Measurements from ENCODE around the gene GNAO1.
A peak's percentile ranks its signal among the peaks of the same experiment; 100 is the strongest.

The GNAO1 gene

DNA sequence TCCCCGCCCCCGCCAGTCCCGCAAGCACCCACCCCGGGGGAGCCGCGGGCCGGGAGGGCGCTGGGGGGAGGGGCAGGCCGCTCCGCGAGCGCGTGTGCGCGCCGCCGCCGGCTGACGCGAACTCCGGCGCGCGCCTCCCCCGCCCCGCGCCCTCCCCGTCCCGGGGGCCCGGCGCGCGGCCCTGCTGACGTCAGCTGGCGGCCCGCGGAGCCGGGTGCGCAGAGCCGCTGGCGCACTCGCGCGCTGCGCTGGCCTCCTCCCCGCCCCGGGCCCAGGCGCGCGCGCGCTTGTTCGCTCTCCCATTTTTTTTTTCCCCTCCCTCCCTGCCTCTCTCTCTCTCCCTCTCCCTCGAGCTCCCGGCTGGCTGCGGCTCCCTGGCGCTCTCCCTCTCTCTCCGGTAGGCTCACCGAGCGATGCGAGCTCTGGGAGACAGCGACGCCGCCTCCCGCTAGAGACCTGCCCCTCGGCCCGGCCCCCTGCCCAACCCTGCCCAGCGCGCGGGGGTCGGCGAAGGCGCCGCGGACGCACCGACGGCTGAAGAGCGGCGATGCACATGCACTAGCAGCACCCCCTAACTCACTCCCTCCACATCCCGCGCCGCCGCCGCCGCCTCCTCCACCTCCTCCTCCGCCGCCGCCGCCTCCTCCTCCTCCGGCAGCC lies at the start of gene GNAO1:
TSS of gene GNAO1 (plus strand) at position 334 of the 660 bp plus-strand sequence. CDS start 747 bp downstream, outside the sequence.
- DNase-seq: peak in 54 of 58 donors; percentile 46 to 95 (median 82)

DNA sequence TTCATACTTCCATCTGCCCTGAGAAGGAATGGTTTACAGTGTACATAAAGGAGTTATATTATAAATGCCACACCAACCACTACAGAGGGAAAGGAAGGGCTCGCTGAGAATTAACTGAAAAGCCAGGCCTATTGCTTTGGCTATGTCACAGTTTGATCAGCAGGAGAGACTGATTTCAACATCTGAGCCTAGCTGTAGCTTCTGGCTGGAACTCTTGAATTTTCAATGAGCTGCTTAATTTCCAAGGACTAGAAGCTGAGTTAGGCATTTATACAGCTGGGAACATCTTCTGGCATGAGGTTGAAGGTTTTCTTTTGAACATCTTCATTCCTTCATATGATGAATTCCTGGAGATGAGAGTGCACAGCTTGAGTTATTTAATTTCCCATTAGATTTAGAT lies 47.6 kb upstream of the GNAO1 start:
- no peak for DNase-seq

DNA sequence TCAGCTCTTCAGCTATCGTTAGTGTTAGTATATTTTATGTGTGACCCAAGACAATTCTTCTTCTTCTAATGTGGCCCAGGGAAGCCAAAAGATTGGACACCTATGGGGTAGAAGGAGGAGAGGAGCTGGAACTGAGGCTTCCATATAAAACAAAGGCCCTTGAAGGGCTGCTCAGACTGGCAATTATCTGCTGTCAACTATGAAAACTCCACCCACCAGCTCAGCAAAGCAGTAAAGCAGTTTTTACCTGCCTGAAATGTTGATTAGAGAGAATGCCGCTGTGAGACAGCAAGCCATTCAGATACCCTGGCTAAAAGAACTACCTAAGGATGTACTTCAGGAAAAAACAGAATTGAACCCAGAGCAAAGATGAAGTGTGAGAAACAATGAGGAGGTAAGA lies 45.9 kb upstream of the GNAO1 start:
- no peak for DNase-seq

DNA sequence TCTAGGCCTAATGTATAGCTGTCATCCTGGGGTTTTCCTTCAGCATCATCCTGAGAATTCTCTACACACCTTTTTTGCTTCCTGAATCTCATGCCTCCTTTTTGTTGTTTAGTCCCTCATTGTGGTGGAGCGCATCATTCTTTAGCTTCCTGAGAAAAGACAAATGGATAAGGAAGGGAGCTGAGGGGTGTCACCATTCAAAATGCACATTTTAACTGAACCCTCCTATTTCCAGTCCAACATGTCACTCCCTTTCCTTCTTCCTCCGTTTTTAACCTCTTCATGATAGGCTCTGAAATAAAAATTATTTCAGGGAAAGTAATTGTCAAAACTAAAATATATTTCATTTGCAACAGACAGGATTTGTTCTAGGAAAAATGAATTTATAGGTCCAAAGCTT lies 39.7 kb upstream of the GNAO1 start:
- DNase-seq: no peak

DNA sequence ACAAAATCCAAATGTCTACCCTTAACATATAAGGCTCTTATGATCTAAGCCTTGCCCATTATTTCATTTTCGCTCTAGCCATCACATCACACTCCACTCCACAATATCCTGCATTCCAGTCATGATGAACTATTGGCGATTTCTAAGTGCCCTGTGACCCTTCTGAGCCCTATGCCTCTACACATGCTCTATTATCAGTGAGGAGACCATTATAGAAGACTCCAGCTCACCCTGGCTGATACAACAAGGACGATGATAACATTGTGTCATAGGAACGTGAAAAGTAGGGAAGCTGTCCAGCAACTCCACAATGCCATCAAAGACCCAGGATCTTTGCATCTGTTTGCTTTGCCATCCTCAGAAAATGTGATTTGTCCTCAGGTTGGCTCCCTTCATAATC lies 29.6 kb upstream of the GNAO1 start:
- no peak for DNase-seq

DNA sequence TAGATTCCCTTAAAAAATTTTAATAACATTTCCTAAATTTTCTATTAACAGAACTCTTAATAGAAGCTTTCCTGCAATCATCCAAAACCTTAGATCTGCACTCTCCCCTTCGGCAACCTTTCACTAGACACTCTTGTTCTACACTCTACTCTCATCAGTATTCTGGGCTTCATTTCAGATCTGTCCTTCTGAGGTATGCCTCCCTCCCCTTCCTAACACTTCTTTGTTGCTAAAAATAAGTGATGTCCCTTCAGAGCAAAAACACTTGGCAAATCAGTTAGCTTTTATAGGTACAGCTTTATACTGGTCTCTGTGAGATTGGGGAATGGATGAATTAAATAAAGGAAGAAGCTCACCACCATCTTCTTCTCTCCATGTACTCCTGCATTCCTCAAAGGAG lies 28.2 kb upstream of the GNAO1 start:
- DNase-seq: no peak

DNA sequence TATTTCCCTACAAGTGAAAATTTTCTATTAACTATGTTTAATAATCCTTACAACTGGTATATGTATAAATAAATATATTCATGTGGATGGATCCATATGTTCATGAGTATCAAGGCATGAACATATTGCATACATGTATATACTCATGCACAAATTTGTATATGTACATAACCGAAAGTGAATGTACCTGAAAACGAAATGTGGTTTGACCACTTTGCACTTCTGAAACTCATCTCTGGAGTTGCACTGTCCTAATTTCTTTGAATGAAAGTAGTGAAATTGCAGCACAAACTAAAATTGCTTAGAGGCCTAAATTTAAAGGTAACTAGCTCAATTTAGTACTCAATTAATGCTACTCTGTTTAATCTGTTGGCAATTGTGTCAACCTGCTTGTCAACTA lies 27.4 kb upstream of the GNAO1 start:
- no peak for DNase-seq

DNA sequence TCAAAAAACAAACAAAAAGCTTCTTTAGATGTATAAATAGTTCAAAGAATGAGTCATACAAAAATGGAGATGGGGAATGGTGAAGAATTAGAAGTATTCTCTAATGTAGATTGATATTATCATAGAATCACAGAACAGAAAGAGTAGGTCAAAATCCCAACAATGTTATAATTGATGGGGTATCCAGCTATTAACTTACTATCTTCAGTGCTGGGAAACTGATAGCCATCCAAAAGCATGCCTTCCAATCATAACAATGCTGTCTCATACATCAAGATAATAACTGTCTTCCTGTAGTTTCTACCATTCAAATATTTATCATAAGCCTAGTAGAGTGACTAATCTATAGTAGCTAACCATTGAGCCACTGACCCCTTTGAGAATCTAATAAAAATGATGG lies 26.7 kb upstream of the GNAO1 start:
- DNase-seq: no peak

DNA sequence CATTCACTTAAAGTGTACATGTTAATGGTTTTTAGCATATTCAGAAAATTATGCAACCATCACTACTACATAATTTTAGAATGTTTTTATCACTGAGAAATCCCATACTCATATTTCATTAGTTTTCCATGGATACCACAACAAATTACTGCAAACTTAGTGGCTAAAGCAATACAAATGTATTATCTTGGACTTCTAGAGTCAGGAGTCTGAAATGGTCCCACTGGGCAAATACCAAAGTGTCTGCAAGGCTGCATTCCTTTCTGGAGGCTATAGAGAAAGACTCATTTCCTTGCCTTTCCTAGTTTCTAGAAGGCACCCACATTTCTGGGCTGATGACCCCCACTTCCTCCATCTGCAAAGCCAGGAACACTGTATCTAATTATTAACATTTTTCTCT lies 16.9 kb upstream of the GNAO1 start:
- no peak for DNase-seq

DNA sequence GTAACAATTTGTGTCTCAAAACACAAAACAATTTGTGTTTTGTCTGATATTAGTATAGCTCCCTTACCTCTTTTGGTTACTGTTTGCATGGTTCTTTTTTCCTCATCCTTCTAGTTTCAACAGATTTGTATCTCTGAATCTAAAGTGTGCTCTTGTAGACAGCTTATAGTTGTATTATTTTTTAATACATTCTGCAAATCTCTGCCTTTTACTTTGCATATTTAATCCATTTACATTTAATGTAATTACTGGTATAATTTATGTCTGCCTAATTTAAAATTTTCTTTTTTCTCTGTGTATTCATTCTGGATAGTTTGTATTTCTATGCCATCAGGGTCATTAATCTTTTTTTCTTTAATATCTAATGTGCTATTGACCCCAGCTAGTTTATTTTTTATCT lies 9.9 kb upstream of the GNAO1 start:
- DNase-seq: no peak

DNA sequence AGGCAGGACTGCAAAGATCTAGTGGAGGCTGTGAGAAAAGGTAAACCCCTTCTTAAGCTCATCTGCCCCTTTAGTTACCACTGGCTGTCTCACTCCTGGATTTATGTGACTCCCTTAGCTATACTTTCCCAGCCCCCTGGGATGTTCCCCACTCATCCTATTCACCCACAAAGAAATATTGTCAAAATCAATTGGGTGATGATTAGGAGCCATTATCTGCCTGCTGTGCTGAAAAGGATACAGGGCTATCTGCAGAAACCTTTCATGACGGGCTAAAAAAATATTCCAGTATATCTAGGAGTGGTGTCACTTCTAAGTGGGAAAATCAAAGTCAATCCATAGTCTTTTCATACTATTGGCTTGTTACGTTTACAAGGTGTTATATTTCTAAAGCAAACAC lies 8.0 kb upstream of the GNAO1 start:
- no peak for DNase-seq

DNA sequence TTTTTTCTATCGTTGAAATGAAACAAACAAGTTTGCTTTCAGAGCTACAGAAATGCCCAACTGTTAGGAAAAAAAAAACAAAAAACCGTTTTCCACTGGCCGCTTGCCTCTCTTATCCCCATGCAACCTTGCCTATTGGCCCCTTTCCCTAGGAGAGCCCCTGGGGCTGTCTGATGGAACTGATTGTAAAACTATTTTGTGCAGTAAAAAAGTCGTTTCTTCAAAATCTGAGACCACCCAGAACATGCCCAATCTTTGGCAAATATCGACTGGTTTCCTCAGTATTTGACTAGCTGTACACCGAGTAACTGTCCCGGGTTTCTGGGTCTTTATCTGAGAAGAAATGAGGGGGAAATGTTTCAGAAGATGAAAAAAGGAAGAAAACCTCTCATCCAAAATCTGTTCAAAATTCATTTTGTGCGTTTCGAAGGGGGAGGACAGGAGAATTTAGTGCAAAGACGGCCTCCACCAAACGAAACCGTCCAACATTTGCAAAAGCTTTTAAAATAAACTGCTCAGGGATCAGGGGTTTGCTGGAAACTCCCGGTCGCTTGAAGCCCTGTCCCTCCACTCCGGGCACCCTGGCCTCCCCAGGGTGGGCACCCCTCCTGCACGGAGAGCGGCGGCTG lies 1.1 kb upstream of the GNAO1 start:
- peak in 5 of 58 donors; percentile 2 to 50 (median 30) for DNase-seq

DNA sequence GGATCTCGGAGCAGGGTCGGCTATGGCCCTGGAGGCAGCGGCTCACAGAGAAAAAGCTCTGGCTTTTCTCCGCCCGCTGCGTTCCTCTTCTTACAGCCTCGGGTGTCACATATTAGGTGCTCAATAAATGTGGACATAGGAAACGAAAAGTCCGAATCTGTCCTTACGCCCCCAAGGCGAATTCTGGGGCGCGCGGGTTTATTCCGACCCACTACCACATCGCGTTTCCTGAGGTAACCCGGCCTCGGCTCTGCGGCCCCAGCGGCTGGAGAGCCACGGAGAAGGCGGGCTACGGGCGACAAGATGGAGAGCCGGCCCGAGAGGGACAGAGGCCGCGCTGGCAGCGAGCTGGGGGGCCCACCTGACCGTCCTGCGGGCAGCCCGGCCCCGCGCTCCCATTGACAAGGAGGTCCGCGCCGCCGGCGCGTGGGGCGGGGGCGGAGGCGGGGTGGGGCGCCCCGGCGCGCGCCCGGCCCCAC lies 573 bp upstream of the GNAO1 start:
- DNase-seq: peak in 18 of 58 donors; percentile 54 to 92 (median 76)

DNA sequence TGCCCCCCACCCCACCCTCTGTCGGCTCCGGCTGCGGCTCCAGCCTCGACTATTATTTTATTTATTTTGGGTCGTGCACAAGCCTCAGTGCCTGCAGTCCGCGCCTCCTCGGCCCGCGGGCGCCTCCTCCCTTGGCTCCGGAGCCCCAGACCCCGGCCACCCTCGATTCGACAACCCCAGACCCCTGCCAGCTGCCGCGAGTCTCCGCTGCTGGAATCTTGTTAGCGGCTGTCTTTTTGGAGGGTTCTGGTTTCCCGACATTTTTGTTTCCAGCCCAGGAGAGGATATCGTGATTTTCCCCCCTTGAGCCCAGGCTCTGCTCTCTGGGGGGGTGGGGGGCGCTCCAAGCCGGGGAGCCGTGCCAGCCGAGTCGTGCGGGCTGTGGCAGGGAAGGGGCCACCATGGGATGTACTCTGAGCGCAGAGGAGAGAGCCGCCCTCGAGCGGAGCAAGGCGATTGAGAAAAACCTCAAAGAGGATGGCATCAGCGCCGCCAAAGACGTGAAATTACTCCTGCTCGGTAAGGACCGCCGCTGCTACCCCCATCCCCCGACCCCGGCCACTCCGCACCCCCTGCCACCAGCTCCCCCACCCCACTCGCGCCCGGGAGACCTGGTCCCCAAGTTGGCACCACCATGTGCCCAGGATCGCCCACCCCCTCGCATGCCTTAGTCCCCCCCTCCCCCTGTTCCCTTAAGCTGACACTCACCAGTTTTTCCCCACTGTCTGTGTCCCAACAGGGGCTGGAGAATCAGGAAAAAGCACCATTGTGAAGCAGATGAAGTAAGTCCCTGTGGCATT lies 746 bp downstream of the GNAO1 start:
- peak in 23 of 58 donors; percentile 15 to 65 (median 46) for DNase-seq

DNA sequence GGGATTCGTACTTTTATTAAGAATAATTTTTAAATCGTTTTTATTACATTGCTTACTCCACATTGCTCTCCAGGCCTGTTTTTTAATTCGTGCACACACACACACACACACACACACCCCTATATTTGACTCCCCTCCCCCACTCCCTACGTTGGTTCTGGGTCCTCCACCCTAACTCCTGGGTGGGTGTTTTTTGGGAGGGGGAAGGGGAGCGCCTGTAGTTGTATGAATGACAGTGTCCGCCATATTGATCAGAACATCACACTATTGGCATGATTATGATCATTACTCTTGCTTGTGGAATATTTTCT lies 1.3 kb downstream of the GNAO1 start:
- peak in 3 of 58 donors; percentile 18 to 51 (median 34) for DNase-seq

DNA sequence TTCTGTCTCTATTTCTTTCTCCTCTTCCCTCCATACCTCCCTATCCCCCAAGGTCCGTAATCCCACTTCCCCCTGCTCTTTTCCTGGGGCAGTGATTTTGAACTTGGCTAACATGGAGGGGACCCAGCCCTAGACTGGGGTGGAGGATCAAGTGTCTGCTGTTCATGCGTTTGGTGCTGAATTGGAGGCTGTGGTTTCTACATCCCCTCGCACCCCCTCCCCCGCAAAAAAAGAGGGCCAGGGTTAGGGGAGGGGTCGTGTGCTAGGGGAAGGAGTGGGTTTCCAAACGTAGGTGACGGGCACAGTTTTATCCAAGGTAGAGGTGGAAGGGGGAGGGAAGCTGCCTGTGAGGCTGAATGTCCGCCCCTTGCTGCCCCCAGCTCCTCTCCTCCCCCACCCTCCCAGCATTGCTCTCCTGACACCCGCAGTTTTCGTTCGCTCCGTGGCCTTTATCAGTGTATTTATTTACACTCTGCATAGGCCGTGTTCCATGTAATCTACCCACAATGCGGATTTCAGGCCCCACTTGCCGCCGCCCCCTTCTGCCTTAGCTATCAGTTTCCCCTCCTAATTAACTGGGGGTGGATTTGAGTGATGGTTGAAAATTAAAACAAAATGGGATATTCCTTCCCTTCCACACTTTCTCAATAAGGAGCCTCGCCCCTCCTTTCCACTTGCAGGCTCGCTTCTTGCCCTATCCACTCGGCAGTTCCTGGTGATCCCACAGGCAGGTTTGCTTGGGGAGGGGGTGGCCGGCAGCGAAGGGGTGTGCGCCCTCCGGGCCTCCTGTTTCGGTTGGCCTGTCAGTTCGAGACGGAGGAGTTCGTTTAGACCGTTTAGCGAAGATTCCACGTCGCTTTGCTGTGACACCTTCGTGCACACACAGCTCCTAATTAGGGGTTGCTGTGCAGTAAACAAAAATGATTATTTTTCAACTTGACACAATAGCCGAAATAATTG lies 2.0 kb downstream of the GNAO1 start:
- DNase-seq: peak in 7 of 58 donors; percentile 30 to 68 (median 53)

DNA sequence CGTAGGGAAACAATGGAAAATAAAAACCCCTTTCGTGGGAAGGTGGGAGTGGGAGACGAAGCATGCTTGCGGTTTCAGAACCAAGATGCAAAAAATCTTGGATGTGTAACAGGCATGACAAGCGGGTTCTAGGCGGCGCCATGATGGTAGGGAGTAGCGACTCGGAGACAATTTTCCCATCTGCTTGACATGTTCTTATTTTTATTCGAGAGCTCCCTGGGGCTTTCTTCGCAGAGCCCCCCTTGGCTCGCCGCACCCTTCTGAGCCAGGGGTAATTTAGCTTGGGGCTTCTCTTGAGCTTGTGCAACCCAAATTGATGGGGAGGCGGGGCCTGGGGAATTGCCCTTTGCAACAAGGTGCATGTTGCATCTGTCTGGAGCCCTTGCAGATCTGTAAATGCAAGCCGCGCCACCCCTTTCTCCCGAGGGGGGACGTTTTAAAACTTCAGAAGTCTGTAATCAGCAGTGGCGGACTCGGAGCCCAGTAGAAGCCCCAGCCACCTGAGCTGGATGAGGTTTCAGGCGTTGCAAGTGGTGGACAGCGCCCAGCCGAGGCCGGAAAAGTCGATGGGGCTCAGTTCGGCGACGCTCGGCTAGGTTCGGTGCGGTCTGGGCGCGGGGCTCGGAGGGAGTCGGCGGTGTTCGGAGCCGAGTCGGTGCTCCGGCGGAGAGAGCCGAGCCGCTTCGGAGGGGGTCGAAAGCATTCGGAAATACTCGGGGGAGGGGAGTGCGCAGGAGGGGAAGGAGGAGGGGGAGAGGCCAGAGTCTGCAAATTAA lies 2.9 kb downstream of the GNAO1 start:
- DNase-seq: peak in 55 of 58 donors; percentile 42 to 92 (median 82)

DNA sequence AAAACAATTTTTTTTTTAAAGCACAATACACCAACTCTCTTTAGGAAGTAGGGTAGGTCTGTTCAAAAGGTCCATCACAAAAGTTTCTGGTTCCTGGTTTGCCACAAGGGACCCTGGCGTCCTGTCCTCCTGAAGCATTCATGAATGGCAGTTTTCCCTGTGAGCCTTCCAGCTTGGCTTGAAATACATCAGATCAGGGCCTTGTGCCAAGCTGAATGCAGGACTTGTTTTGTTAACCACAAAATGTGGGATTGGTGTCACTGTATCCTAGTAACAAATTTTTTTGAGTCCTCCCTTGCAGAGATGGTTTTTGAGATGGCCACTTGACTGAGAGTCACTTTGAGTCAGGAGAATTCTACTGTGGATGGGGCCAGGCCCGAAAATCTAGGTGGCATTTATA lies 3.9 kb downstream of the GNAO1 start:
- peak in 40 of 58 donors; percentile 23 to 80 (median 56) for DNase-seq

DNA sequence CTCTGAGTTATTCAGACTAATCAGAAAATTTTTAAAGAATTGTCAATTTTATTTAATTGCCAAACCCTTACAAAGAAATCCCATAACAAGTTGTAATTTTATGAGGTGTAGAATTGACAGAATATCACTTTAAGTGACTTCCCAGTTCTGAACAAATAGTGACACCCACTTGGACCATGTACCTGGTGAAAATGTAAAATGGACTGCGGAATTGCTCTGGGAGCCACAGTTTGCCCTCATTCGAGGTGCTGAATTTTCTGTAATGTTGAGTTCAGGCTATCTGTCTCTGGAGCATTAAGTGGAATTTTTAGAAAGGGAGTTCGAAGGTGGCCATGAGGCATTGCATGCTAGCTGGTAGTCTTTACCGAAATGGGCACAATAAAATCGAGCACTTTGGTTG lies 5.1 kb downstream of the GNAO1 start:
- DNase-seq: no peak
